ENCODE measurements around the gene PPME1. TPM values are rescaled to one million over a fixed set of nuclear protein-coding genes. Genes with fewer than 3 reads are reported as not detected.

Gene PPME1
- total and polyA plus RNA-seq, 2 of the 4 experiments (the other 2 are of a cell fraction) = 42.3 to 89.5 TPM

GRCh38 chr11:74144592-74144991 lies 26.5 kb upstream of the PPME1 start:
- no peaks in the 10 kb centered on the region; the same call in 1 of the 2 replicates for H3K9me3 ChIP-seq (ENCODE audit: control insufficient read depth, insufficient read depth, low read length)
- H2BK15ac ChIP-seq (ENCODE audit: low read depth, low read length) = no peak overlapping the region
- no peak overlapping the region for H2AFZ ChIP-seq (replicated peaks; ENCODE audit: low read length, poor library complexity)
- no peak overlapping the region for H4K8ac ChIP-seq (ENCODE audit: low read depth in 2 of 2, low read length in 2 of 2)
- H2BK120ac ChIP-seq (ENCODE audit: low read depth, low read length) = no peak overlapping the region
- in situ Hi-C loops (cut with MboI; ENCODE audit: low sequenced_read_pairs) = no loop called here
- no peak overlapping the region for H4K5ac ChIP-seq (ENCODE audit: low read depth, low read length)
- no peaks in the 10 kb centered on the region for H4K20me1 ChIP-seq (ENCODE audit: insufficient read depth, low read length)
- H3K4me1 ChIP-seq (ENCODE audit: control insufficient read depth, insufficient read depth, low read length) = peaks cover 9% of the 10 kb centered on the region
- POLR2A ChIA-PET (ENCODE audit: unreplicated experiment) = no interaction called here
- H3K27ac ChIP-seq (ENCODE audit: insufficient read depth, low read length) = no peak overlapping the region
- DNase-seq (no peak), ATAC-seq (ENCODE audit: low read depth) (no peak)
- CTCF ChIA-PET = interaction anchor here (0.8 to 1.2 kb wide), 2 partner anchors 9 to 10 kb away, joined by 3 read pairs; no protein-coding TSS in a partner anchor
- H3K56ac ChIP-seq (ENCODE audit: extremely low read depth, insufficient read depth, low read length) = no peak overlapping the region
- H3K79me1 ChIP-seq (ENCODE audit: low read depth in 1 of 2, low read length in 2 of 2) = peaks cover 14 to 30% of the 10 kb centered on the region in 2 experiments; a peak in 3 of 4 replicates
- peaks cover 11% of the 10 kb centered on the region; the same call in 1 of the 2 replicates for H3K9me1 ChIP-seq (ENCODE audit: insufficient read depth, low read length)
- no TSS peak for BruUV-seq (replicated peaks)
- no peak overlapping the region for H3K23ac ChIP-seq (ENCODE audit: low read depth, low read length)
- H3K4ac ChIP-seq (ENCODE audit: low read depth, low read length) = no peak overlapping the region
- no CpG with 5 or more reads among the region's 4 CpGs for WGBS, 2 experiments (ENCODE audit: extremely low coverage in 2 of 2, insufficient read length in 1 of 2)
- no peak overlapping the region for H2AK5ac ChIP-seq (ENCODE audit: low read depth, low read length)
- dilution Hi-C loops (cut with HindIII; ENCODE audit: low sequenced_read_pairs, unreplicated experiment) = no loop called here
- no peak overlapping the region for H3K9ac ChIP-seq (ENCODE audit: low read depth, low read length)
- peak overlapping the region; percentile 16; the same call in 1 of the 2 replicates for H4K91ac ChIP-seq (ENCODE audit: insufficient read depth, low read depth, low read length)
- H2AK9ac ChIP-seq (replicated peaks; ENCODE audit: low read depth, low read length, poor library complexity) = no peak overlapping the region
- no peak overlapping the region for H3K4me3 ChIP-seq (ENCODE audit: insufficient read depth, low read depth, low read length)
- H3K4me2 ChIP-seq (ENCODE audit: low read depth, low read length) = no peak overlapping the region
- H3K18ac ChIP-seq (ENCODE audit: low read depth, low read length) = no peak overlapping the region
- H3K27me3 ChIP-seq (ENCODE audit: control insufficient read depth, insufficient read depth, low read length) = no peaks in the 10 kb centered on the region
- H3K36me3 ChIP-seq (ENCODE audit: control insufficient read depth, insufficient read depth, low read length) = no peaks in the 10 kb centered on the region; the same call in 1 of the 2 replicates
- TF ChIP-seq BHLHE40 (IDR thresholded peaks at IDR 0.05; ENCODE audit: low read depth, low read length) (no peak), USF2 (IDR thresholded peaks at IDR 0.05; ENCODE audit: low read depth, low read length) (no peak), RFX5 (IDR thresholded peaks at IDR 0.05; ENCODE audit: low read depth, low read length) (no peak), MAZ (IDR thresholded peaks at IDR 0.05; ENCODE audit: borderline replicate concordance, low read depth, low read length) (no peak), CHD1 (IDR thresholded peaks at IDR 0.05; ENCODE audit: low read depth, low read length) (no peak), CTCF (conservative IDR thresholded peaks at IDR 0.05; ENCODE audit: low read depth, low read length) (no peak), RAD21 (IDR thresholded peaks at IDR 0.05; ENCODE audit: low read length) (no peak), ELK1 (IDR thresholded peaks at IDR 0.05; ENCODE audit: borderline replicate concordance, low read depth, low read length) (no peak), FOS (IDR thresholded peaks at IDR 0.05; ENCODE audit: low read depth, low read length) (no peak), RCOR1 (IDR thresholded peaks at IDR 0.05; ENCODE audit: insufficient replicate concordance, low read length) (no peak), MAFK (IDR thresholded peaks at IDR 0.05; ENCODE audit: low read depth, low read length) (no peak), POLR2A (IDR thresholded peaks at IDR 0.05; ENCODE audit: low read depth, low read length) (no peak), NFE2L2 (IDR thresholded peaks at IDR 0.05; ENCODE audit: low read depth, low read length) (no peak), SMC3 (IDR thresholded peaks at IDR 0.05; ENCODE audit: low read depth, low read length) (no peak), CEBPB (IDR thresholded peaks at IDR 0.05; ENCODE audit: low read depth, low read length) (no peak)
- H2BK5ac ChIP-seq (ENCODE audit: low read depth, low read length, poor library complexity, severe bottlenecking) = no peak overlapping the region
- no peak overlapping the region for H3K14ac ChIP-seq (replicated peaks; ENCODE audit: low read depth, low read length)
- H2BK20ac ChIP-seq (ENCODE audit: low read depth, low read length) = no peak overlapping the region; the same call in 1 of the 2 replicates
- intact Hi-C loops (cut with micrococcal nuclease) = no loop called here
